Muscle layer of colon (tissue), 2 donors: ENCODE measurements around the gene PAQR5.
"Not testable (repeated sequence)": the region's sequence is repeated elsewhere in the genome, so short reads cannot be mapped to it uniquely, and the experiment has no call there.

Source experiments
- H3K27ac ChIP-seq: one replicate; pipeline ENCODE4 v1.7.0; 2013; ENCODE audit warnings: low read depth, mild to moderate bottlenecking, low read length, moderate library complexity
- H3K27me3 ChIP-seq, 2 donors: one replicate each; pipeline ENCODE4 v1.7.0; 2013; ENCODE audit warnings: low read length in 2 of 2, mild to moderate bottlenecking in 2 of 2; ENCODE audit not compliant: insufficient read depth in 2 of 2, control insufficient read depth in 1 of 2
- H3K36me3 ChIP-seq: one replicate; pipeline ENCODE4 v1.7.0; 2013; ENCODE audit warnings: mild to moderate bottlenecking, low read length; ENCODE audit not compliant: insufficient read depth
- H3K4me1 ChIP-seq: one replicate; pipeline ENCODE4 v1.7.0; 2013; ENCODE audit warnings: mild to moderate bottlenecking, low read length; ENCODE audit not compliant: insufficient read depth
- H3K4me3 ChIP-seq, 2 donors: one replicate each; pipeline ENCODE4 v1.7.0; 2013; ENCODE audit warnings: low read length in 2 of 2, low read depth in 1 of 2, mild to moderate bottlenecking in 1 of 2, moderate library complexity in 1 of 2
- H3K9ac ChIP-seq: one replicate; pipeline ENCODE4 v1.7.0; 2013; ENCODE audit warnings: low read length
- H3K9me3 ChIP-seq: one replicate; pipeline ENCODE4 v1.7.0; 2013; ENCODE audit warnings: mild to moderate bottlenecking, low read length
- donor health status: abdominal sarcoma.
- donor health status: Adenocarcinoma of cecum.

PAQR5 gene

DNA sequence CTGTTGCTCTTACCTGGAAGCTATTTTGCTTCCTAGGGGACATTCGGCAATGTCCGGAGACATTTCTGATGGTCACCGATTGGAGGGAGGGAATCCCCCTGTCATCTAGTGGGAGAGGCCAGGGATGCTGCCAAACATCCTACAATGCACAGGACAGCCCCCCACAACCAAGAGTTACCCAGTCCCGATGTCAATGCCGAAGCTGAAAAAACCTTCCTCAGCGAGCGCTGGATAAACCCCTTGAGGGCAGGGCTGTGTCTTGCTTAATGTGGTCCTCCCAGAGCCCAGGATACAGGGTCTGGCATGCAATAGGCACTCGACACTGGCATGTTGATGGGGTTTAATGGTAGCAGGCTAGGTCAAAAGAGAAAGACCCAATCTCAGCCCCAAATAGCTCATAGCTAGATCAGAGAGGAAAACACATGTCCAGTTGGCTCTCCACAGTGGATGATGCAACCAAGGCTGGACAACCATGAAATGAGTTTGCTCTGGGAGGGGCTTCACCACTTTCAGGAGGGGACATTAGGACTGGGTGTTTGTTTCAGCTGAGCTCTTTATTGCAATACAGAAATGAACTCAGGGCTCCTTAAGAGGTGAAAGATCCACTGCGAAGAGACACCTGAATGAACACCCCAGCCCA lies 16.5 kb upstream of the PAQR5 start:
- no peak overlapping the region for H3K27ac ChIP-seq
- no peak overlapping the region for H3K4me3 ChIP-seq
- no peak overlapping the region for H3K9ac ChIP-seq
- no peaks in the 10 kb centered on the region for H3K27me3 ChIP-seq
- H3K9me3 ChIP-seq: no peaks in the 10 kb centered on the region
- H3K36me3 ChIP-seq: no peaks in the 10 kb centered on the region
- H3K4me1 ChIP-seq: no peaks in the 10 kb centered on the region

DNA sequence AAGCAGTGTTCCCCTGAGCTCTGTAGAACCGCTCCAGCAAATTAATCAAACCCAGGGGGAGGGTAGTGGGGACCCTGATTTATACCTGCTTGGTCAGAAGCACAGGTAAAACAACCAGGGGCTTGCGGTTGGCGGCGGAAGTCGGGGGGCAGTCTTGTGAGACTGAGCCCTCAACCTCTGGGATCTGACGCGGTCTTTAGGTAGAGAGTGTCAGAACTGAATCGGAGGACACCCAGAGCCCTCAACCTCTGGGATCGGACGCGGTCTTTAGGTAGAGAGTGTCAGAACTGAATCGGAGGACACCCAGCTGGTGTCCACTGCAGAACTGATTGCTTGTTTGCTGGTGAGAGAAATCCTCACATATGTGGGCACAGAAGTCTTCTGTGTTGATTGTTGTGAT lies 12.9 kb upstream of the PAQR5 start:
- Histone ChIP-seq H3K4me3 (no peak overlapping the region), H3K36me3 (no peaks in the 10 kb centered on the region), H3K4me1 (no peaks in the 10 kb centered on the region), H3K27me3 (no peaks in the 10 kb centered on the region), H3K27ac (no peak overlapping the region), H3K9me3 (no peaks in the 10 kb centered on the region), H3K9ac (no peak overlapping the region)

- H3K9ac ChIP-seq: no peak overlapping the region
- H3K9me3 ChIP-seq: no peaks in the 10 kb centered on the region
- H3K36me3 ChIP-seq: no peaks in the 10 kb centered on the region
- H3K4me1 ChIP-seq: no peaks in the 10 kb centered on the region
- H3K4me3 ChIP-seq: no peak overlapping the region
- no peaks in the 10 kb centered on the region for H3K27me3 ChIP-seq
- no peak overlapping the region for H3K27ac ChIP-seq
Observed at GRCh38 chr15:69288011-69288410, 10.7 kb upstream of the PAQR5 start.

DNA sequence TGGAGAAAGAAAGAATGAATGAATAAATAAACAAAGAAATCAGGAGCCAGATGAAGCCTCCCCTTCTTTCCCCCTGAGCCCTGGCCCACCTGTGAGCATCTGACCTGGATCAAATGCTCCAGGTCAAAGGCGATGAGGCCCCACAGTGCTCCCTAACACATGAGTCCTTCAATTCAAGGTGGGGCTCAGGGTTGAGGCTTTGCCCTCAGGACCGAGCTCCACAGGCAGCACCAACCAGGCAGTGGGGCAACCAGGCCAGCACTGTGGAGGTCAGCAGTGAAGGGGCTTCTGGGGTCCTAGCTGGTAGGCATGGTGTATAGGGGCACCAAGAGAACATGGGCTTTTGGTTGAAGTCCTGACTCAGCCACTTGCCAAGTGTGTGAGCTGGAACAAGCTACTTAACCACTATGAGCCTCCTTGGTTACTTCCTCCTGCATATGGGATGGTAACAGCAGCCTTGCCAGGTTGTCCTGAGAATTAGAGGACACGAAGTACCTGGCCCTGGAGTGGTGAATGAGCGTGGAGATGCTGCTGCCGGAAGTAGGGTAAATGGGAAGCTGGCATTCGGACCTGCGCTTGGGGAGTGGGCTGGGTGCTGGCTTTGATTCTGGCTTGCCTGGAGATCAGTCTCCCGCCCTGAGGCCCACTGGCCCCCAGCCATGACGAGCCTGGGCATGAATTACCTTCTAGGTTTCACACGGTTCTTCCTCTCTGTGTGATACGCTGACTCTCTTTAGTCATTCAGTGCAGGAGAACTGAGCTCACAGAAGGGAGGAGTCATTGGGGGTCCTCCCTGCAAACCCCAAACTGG lies 10.0 kb upstream of the PAQR5 start:
- H3K4me1 ChIP-seq: no peaks in the 10 kb centered on the region
- no peaks in the 10 kb centered on the region for H3K27me3 ChIP-seq
- no peaks in the 10 kb centered on the region for H3K9me3 ChIP-seq
- H3K36me3 ChIP-seq: no peaks in the 10 kb centered on the region
- H3K9ac ChIP-seq: no peak overlapping the region
- H3K4me3 ChIP-seq: no peak overlapping the region
- no peak overlapping the region for H3K27ac ChIP-seq

GRCh38 chr15:69289342-69290146 lies 9.2 kb upstream of the PAQR5 start:
- H3K36me3 ChIP-seq: no peaks in the 10 kb centered on the region
- H3K9ac ChIP-seq: no peak overlapping the region
- no peak overlapping the region for H3K27ac ChIP-seq
- no peaks in the 10 kb centered on the region for H3K4me1 ChIP-seq
- H3K4me3 ChIP-seq: no peak overlapping the region
- H3K27me3 ChIP-seq: no peaks in the 10 kb centered on the region
- H3K9me3 ChIP-seq: no peaks in the 10 kb centered on the region

GRCh38 chr15:69290346-69291164 lies 8.2 kb upstream of the PAQR5 start:
- H3K27me3 ChIP-seq: no peaks in the 10 kb centered on the region
- no peaks in the 10 kb centered on the region for H3K4me1 ChIP-seq
- no peak overlapping the region for H3K9ac ChIP-seq
- no peak overlapping the region for H3K4me3 ChIP-seq
- H3K9me3 ChIP-seq: no peaks in the 10 kb centered on the region
- no peak overlapping the region for H3K27ac ChIP-seq
- H3K36me3 ChIP-seq: no peaks in the 10 kb centered on the region

DNA sequence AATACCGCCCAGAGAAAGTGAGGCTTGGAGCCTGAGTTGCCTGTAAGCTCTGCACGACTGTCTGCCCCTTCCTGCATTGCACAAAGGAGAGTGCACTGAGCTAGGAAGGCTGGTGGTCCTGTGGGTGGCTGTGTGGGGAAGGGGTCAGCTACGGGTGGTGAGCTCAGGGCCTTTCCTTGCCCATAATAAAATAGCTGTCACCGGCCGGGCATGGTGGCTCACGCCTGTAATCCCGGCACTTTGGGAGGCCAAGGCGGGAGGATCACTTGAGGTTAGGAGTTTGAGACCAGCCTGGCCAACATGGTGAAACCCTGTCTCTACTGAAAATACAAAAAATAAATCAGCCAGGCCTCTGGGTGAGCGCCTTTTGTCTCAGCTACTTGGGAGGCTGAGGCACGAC lies 7.1 kb upstream of the PAQR5 start:
- H3K36me3 ChIP-seq, H3K4me1 ChIP-seq, H3K9me3 ChIP-seq, H3K27ac ChIP-seq, H3K9ac ChIP-seq, H3K4me3 ChIP-seq, H3K27me3 ChIP-seq: not testable (repeated sequence)

GRCh38 chr15:69292826-69293420 lies 5.8 kb upstream of the PAQR5 start:
- H3K9ac ChIP-seq: no peak overlapping the region
- H3K27ac ChIP-seq: no peak overlapping the region
- H3K4me3 ChIP-seq: no peak overlapping the region
- H3K36me3 ChIP-seq: no peaks in the 10 kb centered on the region
- H3K9me3 ChIP-seq: no peaks in the 10 kb centered on the region
- H3K27me3 ChIP-seq: peaks cover 2% of the 10 kb centered on the region in 2 donors
- no peaks in the 10 kb centered on the region for H3K4me1 ChIP-seq

DNA sequence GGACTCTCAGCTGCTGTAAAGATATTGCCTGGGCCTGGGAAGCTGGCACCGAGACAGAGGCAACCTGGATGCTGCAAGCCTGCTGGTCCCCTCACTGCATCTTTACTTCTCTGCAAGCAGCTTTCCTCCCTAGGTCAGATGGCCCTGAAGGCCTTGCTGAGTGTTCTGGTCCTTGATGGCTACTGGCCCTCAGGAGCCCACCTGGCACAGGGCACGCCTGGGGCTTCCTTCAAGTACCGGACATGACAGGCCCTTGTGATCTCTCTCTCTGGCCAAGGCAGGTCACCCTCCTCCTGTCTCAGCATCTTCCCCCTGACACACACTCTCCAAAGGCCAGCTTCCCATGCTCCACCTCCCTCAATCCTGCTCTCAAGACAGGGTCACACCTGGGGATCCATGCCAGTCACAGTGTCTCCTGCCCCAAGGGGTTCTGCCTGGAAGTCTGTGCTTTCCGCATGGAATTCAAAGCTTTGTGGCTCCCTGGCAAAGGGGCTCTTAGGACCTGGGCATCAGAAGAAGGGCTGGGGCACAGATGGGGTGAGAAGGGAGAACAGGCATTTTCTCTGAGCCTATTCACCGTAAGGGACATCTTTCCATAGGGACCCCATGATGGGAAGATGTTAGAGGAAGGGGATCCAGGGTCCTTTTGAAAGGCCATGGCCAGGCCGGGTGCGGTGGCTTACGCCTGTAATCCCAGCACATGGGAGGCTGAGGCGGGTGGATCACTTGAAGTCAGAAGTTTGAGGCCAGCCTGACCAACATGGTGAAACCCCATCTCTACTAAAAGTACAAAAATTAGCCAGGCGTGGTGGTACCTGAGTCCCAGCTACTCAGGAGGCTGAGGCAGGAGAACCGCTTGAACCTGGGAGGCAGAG lies 4.7 kb upstream of the PAQR5 start:
- H3K9ac ChIP-seq: no peak overlapping the region
- H3K27me3 ChIP-seq: peaks cover 10 to 13% of the 10 kb centered on the region in 2 donors
- no peak overlapping the region for H3K4me3 ChIP-seq
- H3K27ac ChIP-seq: no peak overlapping the region
- no peaks in the 10 kb centered on the region for H3K36me3 ChIP-seq
- H3K9me3 ChIP-seq: no peaks in the 10 kb centered on the region
- no peaks in the 10 kb centered on the region for H3K4me1 ChIP-seq

DNA sequence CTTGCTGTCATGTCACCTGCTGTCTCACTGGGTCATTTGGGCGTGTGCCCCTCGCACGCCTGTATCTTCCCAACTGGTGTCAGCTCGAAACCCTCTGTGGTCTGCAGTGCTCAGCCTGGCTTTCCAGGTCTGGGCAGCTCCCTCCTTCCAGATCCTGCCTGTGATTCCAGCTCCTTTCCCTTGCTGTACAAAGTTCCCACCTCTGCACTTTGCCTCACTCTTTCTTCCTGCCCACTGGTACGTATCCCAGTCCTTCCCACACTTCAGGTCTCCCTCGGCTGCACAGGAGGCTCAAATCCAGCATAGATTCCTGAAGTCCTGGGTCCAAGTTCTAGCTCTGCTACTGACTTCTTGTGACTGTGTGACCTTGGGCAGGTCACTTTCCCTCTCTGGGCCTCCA lies 2.1 kb upstream of the PAQR5 start:
- Histone ChIP-seq H3K4me1 (no peaks in the 10 kb centered on the region), H3K36me3 (no peaks in the 10 kb centered on the region), H3K27me3 (peaks cover 22 to 25% of the 10 kb centered on the region in 2 donors), H3K9ac (no peak overlapping the region), H3K9me3 (no peaks in the 10 kb centered on the region), H3K27ac (no peak overlapping the region), H3K4me3 (no peak overlapping the region)
